KG1 (cell line): ENCODE measurements around the gene CECR2.
"Not testable (repeated sequence)": the region's sequence is repeated elsewhere in the genome, so short reads cannot be mapped to it uniquely, and the experiment has no call there.

ENCODE experiments used
- DNase-seq: peaks from one replicate; lab custom pipeline; 2025; lab: John Stamatoyannopoulos, UW

CECR2 gene

DNA sequence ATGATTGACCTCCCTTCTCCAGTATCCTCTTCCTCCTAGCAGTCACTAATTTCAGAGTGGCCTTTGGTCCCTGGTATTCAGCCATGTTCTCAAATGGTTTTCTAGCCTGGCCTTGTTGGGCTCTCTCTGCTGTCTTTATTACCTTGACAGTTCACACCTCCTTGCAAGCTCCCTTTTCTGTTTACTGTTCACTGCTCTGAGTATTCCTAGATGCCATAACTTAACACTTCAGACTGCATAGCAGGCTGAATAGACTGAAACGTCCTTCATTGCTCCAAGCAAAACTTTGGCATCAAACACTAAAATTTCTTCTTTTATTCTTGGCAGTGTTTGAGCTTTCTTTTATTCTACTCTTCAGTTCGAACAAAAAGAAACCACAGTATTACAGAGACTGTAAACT is 144.4 kb downstream of the CECR2 start:
- DNase-seq: no peak

DNA sequence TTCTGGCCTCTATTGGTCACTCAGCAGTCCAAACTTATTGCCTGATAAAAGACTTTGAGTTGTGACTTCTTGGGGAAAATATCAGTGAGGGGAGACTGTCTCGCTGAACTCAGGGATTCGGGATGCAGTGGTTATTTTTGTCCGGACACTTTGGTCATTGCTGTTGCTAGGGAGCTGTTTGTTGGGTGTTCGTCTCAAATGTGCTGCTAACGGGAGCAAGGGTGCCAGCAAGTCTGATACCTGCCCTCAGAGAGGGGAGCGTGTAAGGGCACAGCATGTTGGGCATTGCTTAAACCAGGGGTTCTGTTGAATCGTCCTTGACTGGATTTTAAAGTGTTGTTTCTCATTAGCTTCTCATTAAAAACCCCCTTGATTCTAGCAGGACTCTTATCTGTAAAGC is 144.8 kb downstream of the CECR2 start:
- no peak for DNase-seq

DNA sequence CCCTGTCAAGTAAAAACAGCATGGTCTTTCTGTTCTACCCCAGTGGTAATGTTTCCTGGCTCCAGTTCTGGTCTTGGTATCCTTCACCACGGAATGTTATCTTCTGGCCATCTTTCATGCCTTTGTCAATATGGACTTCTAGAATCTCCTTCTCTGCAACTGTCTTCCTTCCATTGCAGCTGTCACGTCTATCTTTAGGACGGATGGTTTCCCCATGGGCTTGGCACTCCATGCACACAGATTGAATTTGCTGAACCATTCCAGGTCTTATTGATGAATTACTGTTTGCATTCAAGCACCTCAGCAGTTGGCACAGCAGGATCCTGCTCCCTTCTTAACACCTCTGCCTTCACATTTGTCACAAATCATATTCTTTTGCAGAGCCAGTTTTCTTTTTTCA is 149.1 kb downstream of the CECR2 start:
- no peak for DNase-seq

DNA sequence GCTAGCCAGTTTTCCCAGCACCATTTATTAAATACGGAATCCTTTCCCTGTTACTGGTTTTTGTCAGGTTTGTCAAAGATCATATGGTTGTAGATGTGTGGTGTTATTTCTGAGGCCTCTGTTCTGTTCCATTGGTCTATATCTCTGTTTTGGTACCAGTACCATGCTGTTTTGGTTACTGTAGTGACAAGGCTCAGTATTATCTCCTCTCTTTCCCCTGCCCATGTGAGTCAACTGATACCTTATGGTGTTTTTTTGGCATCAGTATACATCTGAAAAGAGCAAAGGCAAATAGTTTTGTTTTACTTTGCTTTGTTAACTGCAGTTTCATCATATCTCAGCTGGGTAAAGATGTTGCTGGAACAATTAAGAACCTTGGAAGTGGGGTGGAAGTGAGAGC is 152.7 kb downstream of the CECR2 start:
- not testable (repeated sequence) for DNase-seq

DNA sequence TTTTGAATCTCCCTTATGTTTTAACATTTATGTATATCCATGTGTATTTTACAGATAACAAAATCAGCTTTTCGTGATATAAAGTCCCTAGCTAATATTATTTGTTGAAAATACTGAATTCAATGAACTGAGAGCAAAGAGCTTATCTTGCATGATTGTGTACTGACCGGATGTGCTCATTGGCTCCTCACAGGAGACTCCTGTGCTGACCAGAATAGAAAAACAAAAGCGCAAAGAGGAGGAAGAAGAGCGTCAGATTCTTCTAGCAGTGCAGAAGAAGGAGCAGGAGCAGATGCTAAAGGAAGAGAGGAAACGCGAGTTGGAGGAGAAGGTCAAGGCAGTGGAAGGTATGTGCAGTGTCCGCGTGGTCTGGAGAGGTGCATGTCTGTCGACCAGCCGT is 154.7 kb downstream of the CECR2 start:
- no peak for DNase-seq

DNA sequence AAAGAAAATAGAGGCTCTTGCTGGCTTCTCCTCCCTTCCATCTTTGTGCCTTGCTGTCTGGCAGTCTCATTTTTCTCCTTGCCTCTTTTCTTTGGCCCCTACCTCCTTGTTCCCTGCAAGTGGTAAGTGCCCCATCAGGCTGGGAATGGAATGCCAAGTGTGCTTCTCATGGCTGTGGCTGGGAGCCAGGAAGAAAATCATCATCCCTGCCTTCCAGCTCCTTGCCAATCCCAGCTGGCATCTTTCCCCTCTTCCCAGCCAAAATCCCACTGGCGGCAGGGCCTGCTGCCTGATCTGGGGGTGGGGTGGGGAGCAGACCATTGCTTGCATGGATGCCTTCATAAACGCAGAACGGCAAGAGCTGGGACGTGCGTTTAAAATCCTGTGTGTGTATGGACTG is 167.0 kb downstream of the CECR2 start:
- DNase-seq: no peak

DNA sequence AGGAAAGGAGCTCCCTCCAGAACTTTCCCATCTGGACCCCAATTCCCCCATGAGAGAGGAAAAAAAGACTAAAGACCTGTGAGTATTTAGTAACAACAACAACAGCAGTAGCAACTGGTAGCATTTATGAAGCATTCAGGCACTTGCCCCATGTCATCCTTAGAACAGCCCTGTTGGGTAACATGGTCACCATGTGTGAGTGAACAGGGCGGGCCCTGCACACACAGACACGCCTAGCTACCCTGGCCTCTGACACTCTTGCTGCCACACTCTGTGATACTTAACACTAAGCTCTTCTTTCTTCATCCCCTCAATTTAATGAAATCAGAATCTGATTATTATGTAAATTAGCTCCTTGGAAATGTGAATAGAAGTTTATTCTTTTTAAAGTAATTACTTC is 167.9 kb downstream of the CECR2 start:
- DNase-seq: no peak

DNA sequence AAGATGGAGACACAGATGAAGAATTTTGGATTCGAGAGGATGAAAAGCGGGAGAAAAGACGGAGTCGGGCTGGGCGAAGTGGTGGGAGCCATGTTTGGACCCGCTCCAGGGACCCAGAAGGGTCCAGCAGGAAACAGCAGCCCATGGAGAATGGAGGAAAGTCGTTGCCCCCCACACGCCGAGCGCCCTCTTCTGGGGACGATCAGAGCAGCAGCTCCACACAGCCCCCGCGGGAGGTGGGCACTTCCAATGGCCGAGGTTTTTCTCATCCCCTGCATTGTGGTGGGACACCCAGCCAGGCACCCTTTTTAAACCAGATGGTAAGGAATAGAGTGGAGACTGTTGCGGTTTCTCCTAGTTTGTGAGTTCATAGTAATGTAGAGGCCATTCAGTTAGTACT is 171.2 kb downstream of the CECR2 start:
- no peak for DNase-seq

DNA sequence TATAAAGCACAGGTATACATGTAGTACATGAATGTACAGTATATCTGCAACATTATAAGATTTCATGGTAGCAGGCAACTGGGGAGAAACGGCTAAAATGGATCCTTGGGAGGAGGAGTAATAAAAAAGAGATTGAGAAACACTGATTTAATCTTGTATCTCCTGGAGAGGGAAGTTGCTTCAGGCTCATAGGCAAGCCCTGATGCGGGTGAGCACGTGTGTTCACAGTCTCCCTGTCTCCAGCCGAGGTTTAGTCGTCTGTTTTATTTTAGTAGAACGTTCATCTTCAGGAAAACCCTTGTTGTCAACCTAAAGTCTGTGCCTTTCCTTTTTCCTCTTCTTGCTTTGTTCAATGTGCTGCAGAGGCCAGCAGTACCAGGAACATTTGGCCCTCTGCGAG is 172.2 kb downstream of the CECR2 start:
- DNase-seq: no peak

DNA sequence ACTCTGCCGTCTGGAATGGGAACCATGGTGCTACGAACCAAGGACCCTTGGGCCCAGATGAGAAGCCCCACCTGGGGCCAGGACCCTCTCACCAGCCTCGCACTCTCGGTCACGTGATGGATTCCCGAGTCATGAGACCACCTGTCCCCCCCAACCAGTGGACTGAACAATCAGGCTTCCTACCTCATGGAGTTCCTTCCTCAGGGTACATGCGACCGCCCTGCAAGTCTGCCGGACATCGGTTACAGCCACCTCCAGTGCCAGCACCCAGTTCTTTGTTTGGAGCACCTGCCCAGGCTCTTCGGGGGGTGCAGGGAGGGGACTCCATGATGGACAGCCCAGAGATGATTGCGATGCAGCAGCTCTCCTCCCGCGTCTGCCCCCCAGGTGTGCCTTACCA is 173.2 kb downstream of the CECR2 start:
- DNase-seq: no peak

DNA sequence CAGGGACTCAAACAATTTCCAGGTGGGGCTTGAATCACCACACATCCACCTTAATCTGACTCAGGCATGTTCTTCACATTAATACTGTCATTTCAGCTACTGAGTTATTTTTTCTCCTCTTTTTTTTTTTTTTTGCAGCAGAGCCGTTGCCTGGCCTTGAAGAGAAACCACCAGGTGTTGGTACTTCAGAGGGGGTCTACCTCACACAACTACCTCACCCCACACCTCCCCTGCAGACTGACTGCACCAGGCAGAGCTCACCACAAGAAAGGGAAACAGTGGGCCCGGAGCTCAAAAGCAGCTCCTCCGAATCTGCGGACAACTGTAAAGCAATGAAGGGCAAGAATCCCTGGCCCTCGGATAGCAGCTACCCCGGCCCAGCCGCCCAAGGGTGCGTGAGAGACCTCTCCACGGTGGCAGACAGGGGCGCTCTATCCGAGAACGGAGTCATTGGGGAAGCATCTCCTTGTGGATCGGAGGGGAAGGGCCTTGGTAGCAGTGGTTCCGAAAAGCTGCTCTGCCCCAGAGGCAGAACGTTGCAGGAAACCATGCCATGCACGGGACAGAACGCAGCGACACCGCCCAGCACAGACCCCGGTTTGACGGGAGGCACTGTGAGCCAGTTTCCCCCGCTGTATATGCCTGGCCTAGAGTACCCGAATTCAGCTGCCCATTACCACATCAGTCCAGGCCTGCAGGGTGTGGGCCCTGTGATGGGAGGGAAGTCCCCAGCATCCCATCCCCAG is 178.9 kb downstream of the CECR2 start:
- no peak for DNase-seq

DNA sequence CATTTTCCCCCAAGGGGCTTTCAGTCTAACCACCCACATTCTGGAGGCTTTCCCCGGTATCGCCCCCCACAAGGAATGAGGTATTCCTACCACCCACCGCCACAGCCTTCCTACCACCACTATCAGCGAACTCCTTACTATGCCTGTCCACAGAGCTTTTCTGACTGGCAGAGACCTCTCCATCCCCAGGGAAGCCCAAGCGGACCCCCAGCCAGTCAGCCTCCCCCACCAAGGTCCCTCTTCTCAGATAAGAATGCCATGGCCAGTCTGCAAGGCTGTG is 179.4 kb downstream of the CECR2 start:
- DNase-seq: no peak

DNA sequence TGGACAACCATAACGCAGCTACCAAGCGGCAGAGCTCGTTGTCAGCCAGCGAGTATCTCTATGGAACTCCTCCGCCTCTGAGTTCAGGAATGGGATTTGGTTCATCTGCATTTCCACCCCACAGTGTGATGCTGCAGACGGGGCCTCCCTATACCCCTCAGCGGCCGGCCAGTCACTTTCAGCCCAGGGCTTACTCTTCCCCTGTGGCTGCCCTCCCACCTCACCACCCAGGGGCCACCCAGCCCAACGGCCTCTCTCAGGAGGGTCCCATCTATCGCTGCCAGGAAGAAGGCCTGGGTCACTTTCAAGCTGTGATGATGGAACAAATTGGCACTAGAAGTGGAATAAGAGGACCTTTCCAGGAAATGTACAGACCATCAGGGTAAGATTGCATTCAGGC is 179.9 kb downstream of the CECR2 start:
- DNase-seq: no peak

DNA sequence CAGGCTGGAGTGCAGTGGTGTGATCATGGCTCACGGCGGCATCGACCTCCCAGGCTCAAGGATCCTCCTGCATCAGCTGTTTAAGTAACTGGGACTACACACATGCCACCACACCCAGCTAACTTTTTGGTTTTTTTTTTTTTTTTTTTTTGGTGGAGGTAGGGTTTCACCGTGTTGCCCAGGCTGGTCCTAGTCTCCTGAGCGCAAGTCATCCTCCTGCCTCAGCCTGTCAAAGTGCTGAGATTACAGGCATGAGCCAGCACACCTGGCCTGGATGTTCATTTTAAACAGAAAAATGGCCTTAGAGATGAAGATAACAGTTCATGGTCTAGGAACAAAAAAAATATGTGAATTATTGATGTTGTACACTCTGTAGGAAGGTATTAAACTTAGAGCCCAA is 180.4 kb downstream of the CECR2 start:
- DNase-seq: no peak

DNA sequence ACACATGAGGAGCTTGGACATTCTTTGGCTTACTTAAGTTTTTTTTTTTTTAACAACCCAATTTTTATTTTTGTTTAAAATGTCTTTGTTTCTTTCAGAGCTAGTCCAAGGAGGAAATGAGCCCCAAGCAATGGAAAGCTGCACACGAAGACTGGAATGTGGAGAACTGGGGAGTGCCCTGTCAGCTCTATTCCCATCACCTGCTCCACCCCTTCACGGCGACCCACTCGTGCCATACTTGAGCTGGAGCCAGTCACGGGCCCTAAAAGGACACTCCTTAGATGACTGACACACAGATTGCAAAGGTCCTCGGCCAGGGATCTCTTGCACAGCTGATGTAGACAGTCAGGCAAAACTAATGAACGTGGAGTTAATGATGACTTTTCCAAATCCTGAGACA is 183.5 kb downstream of the CECR2 start:
- DNase-seq: no peak

DNA sequence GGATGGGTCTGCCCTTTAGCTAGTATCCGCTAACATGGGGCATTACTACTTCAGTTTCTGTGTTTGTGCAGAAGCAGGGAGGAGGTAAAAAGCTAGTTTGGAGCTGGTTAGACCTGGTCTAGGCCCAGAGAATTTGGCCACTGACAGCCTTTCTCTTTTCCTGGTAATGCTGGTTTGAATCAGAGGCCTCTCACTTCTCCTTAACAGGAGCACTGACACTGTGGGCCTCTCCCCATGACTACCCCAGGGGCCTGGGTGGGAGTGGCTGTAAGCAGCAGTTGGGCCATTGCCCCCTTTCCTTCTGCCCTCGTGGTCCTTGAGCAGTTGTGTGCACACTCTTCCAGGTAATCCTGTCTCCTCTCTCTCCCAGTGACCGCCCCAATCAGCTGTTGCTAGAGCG is 185.6 kb downstream of the CECR2 start:
- no peak for DNase-seq

DNA sequence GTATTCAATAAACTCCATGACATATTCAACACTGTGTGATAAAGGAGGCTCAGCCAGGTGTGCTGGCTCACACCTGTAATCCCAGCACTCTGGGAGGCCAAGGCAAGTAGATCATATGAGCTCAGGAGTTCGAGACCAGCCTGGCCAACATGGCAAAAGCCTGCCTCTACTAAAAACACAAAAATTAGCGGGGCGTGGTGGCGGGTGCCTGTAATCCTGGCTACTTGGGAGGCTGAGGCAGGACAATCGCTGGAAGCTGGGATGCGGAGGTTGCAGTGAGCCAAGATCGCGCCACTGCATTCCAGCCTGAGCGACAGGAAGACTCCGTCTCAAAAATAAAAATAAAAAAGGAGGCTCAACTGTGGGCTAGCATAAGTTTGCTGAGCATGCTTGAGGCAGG is 189.9 kb downstream of the CECR2 start:
- no peak for DNase-seq

DNA sequence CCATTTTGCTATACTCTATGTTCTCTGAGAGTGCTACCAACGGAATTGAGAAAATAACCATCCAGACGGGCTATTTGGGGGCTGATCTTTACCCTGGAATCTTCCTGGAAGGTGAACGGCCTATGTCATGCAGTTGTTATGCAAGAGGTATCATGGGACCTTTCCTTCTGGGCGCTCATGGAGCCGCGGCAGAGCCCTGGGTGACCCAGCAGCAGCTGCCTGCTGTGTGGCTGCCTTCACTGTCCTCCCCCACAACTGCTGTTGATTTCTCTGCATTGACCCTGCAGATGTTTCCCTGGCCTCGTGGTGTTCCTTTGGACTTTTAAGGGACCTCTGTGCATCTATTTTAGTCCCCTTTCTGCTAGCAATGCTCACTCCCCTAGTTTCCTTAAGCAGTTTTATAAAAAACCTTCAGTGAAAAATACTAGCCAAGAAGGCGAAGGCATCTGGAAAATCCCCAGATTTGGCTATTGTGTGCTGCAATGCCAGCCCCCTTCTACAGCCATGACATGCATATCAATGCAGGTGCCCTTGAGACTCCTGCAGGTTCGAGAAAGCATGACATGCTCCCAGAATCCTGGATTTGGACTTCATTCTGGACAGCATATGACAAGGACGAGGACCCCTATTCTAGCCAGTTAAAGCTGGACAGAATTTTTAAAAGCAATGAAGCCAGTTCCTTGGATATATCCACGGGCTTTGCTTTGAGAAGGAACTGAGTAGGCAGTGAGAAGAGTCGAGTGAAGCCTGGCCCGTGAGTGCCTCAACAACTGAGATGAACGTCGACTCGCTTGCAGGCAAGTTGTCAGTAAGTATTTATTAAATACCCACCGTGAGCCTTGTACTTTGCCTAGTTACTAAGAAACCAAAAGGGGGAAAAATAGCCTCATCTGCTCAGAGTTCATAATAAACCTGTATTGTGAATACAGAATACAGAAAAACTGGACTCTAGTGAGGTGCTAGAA is 193.9 kb downstream of the CECR2 start, which contains the start of gene SLC25A18:
SLC25A18 (plus strand) TSS at position 593 of the 965 bp plus-strand sequence. CDS start 16,447 bp downstream, outside the sequence.
- DNase-seq: no peak

DNA sequence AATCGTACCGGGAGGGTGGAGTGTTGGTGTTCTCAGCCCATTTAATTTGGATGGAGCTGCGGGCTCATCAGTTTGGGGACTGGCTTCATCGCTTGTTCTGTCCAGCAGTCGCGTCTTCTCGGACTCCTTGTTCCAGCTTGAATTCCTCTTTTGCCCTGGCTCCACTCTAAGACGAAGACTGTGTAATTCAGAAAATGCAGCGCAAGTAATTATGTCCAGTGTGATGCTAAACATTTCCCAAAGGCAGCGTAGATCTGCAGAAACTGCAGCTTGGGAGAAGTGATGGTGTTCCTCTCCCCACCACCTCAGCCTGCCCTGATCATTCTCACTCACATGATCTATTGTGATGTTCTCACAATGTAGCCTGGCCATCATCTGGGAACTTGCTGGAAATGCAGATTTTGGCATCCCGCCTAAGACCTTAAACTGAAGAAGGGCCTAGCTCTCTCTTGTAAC is 194.7 kb downstream of the CECR2 start:
- no peak for DNase-seq

DNA sequence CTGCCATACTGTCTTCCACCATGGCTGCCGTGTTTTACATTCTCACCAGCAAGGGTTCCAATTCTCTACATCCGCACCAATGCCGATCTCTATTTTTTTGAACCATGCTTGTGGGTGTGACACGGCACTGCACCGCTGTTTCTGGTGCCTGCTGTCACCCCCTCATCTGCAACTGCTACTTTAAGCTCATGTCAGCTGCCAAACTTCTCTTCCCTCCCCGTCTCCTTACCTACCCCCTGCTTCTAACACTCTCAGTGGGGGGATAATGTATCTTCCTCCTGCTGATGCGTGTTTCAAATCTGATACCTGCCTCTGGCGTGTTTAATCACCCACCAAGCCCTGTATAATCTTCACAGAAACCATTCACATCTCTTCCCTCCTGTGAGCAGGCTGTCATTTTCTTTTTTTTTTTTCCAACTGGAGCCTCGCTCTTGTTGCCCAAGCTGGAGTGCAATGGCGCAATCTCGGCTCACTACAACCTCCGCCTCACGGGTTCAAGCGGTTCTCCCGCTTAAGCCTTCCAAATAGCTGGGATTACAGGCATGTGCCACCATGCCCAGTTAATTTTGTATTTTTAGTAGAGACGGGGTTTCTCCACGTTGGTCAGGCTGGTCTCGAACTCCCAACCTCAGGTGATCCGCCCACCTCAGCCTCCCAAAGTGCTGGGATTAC is 196.9 kb downstream of the CECR2 start:
- DNase-seq: not testable (repeated sequence)

DNA sequence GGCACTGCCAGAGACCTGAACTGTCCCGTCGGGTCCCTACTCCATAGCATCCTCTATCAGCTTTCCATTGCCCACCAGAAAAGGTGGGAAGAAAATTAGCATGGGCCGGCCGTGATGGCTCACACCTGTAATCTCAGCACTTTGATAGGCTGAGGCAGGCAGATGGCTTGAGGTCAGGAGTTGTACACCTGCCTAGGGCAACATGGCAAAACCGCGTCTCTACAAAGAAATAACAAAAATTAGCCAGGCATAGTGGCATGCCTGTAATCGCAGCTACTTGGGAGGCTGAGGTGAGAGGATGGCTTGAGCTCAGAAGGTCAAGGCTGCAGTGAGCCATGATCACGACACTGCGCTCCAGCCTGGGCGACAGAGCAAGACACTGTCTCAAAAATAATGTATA is 197.5 kb downstream of the CECR2 start:
- DNase-seq: no peak

DNA sequence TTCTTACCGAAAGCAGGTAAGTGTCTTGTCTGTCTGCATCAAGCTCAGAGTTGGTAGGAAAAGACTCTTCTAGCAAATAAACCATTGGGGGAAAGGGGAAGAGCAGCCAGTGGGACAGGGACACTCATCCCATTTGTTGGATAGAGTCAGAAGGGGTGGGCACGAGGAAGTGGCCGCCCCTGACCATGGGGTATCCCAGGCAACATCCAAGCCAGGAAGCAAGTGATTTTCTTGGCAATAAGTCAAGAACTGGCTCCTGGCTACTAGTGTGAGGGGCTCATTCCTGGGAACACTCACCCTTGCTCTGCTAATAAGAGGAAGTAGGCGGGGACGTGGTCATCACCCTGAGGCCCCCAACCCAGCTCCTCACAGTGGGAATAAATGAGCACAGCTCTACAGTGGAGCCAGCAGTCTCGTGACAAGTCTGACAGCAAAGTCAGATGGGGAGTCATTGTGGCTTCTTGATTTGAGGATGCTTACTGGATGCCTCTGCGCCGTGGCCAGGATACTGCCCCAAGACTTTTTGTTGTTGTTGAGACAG is 200.8 kb downstream of the CECR2 start:
- no peak for DNase-seq
